Trophoblast cell (in vitro differentiated cells and primary cell): ENCODE measurements around the gene DTWD2.

Source experiments
- DNase-seq, 2 donors: peaks; one replicate each; pipeline ENCODE4 v3.0.0-alpha.2; 2016
- H2AFZ ChIP-seq: 2 replicates; pipeline ENCODE4 v1.6.1; 2013; ENCODE audit warnings: low read length, moderate library complexity, mild to moderate bottlenecking; ENCODE audit not compliant: insufficient read depth, poor library complexity
- H2AK5ac ChIP-seq: 2 replicates; pipeline ENCODE4 v1.6.1; 2013; ENCODE audit warnings: mild to moderate bottlenecking, low read length
- H2BK120ac ChIP-seq: 2 replicates; pipeline ENCODE4 v1.6.1; 2013; ENCODE audit warnings: low read length, mild to moderate bottlenecking, moderate library complexity; ENCODE audit not compliant: insufficient read depth, poor library complexity
- H2BK12ac ChIP-seq: 2 replicates; pipeline ENCODE4 v1.6.1; 2013; ENCODE audit warnings: mild to moderate bottlenecking, low read length, moderate library complexity
- H2BK5ac ChIP-seq: 2 replicates; pipeline ENCODE4 v1.6.1; 2013; ENCODE audit warnings: low read length, low read depth, moderate library complexity, mild to moderate bottlenecking; ENCODE audit not compliant: poor library complexity
- H3K14ac ChIP-seq: 2 replicates; pipeline ENCODE4 v1.6.1; 2013; ENCODE audit warnings: mild to moderate bottlenecking, low read length
- H3K18ac ChIP-seq: 2 replicates; pipeline ENCODE4 v1.6.1; 2013; ENCODE audit warnings: mild to moderate bottlenecking, low read length
- H3K23ac ChIP-seq: 2 replicates; pipeline ENCODE4 v1.6.1; 2013; ENCODE audit warnings: low read length
- H3K27ac ChIP-seq: 2 replicates; pipeline ENCODE4 v1.5.1; 2013; ENCODE audit warnings: low read depth, mild to moderate bottlenecking, inconsistent platforms, low read length, moderate library complexity
- H3K27me3 ChIP-seq: 2 replicates; pipeline ENCODE4 v1.6.1; 2013; ENCODE audit warnings: inconsistent platforms, mild to moderate bottlenecking, low read length, moderate library complexity; ENCODE audit not compliant: insufficient read depth
- H3K36me3 ChIP-seq, 2 experiments: 1 replicate in 1 of 2; 2 replicates in 1 of 2; pipeline ENCODE4 v1.6.1; 2013; ENCODE audit warnings: low read length in 2 of 2, mild to moderate bottlenecking in 2 of 2, moderate library complexity in 1 of 2; ENCODE audit not compliant: insufficient read depth in 2 of 2, control insufficient read depth in 1 of 2
- H3K4ac ChIP-seq: 2 replicates; pipeline ENCODE4 v1.6.1; 2013; ENCODE audit warnings: low read depth, mild to moderate bottlenecking, low read length, moderate library complexity
- H3K4me1 ChIP-seq, 2 experiments: 1 replicate in 1 of 2; 2 replicates in 1 of 2; pipeline ENCODE4 v1.6.1; 2013; ENCODE audit warnings: low read length in 2 of 2, mild to moderate bottlenecking in 2 of 2, moderate library complexity in 1 of 2; ENCODE audit not compliant: insufficient read depth in 2 of 2, control insufficient read depth in 1 of 2
- H3K4me2 ChIP-seq: 2 replicates; pipeline ENCODE4 v1.6.1; 2013; ENCODE audit warnings: inconsistent platforms, mild to moderate bottlenecking, low read length, moderate library complexity
- H3K4me3 ChIP-seq: 2 replicates; pipeline ENCODE4 v1.5.1; 2013; ENCODE audit warnings: mild to moderate bottlenecking, low read depth, low read length, inconsistent platforms
- H3K79me1 ChIP-seq: one replicate; pipeline ENCODE4 v1.6.1; 2013; ENCODE audit warnings: low read length
- H3K79me2 ChIP-seq: 2 replicates; pipeline ENCODE4 v1.6.1; 2013; ENCODE audit warnings: low read length, mild to moderate bottlenecking; ENCODE audit not compliant: control insufficient read depth, insufficient read depth, poor library complexity
- H3K9ac ChIP-seq: 2 replicates; pipeline ENCODE4 v1.6.1; 2013; ENCODE audit warnings: mild to moderate bottlenecking, low read length
- H3K9me3 ChIP-seq: 2 replicates; pipeline ENCODE4 v1.6.1; 2013; ENCODE audit warnings: low read depth, mild to moderate bottlenecking, control low read depth, inconsistent platforms, low read length; ENCODE audit not compliant: insufficient read depth
- H4K12ac ChIP-seq: 2 replicates; pipeline ENCODE4 v1.6.1; 2013; ENCODE audit warnings: low read depth, mild to moderate bottlenecking, low read length, moderate library complexity
- H4K8ac ChIP-seq: 2 replicates; pipeline ENCODE4 v1.6.1; 2013; ENCODE audit warnings: low read depth, mild to moderate bottlenecking, low read length, moderate library complexity
- H4K91ac ChIP-seq: one replicate; pipeline ENCODE4 v1.6.1; 2013; ENCODE audit warnings: low read depth, mild to moderate bottlenecking, low read length, moderate library complexity
- WGBS: extraction: QIAGEN DNeasy Blood & Tissue Kit; methylation state at CpG from one replicate; pipeline ENCODE4 v1.1.7; 2013; ENCODE audit warnings: missing lambda C conversion rate; ENCODE audit not compliant: insufficient read length, insufficient coverage; ENCODE audit errors: extremely low coverage; 5-methylcytosine and 5-hydroxymethylcytosine counted together

DTWD2 gene

DNA sequence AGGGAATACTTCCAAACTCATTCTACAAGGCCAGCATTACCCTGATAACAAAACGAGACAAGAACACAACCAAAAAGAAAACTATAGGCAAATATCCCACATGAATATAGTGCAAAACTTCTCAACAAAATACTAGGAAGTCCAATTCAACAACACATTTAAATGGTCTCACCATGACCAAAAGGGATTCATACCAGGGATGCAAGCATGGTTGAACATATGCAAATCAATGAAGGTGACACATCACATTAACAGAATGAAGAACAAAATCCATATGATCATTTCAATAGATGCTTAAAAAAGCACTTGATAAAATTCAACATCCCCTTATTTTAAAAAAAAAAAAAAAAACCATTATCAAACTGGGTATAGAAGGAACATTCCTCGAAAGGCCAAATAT is 186.0 kb downstream of the DTWD2 start:
- H2AFZ ChIP-seq, result no peak overlapping the region
- H3K4me3 ChIP-seq, result no peak overlapping the region
- H3K14ac ChIP-seq, result no peak overlapping the region
- no peak for DNase-seq
- H2AK5ac ChIP-seq, result no peak overlapping the region
- H4K12ac ChIP-seq, result no peak overlapping the region
- no peak overlapping the region for H3K4me2 ChIP-seq
- no peak overlapping the region for H3K9ac ChIP-seq
- no peaks in the 10 kb centered on the region for H3K9me3 ChIP-seq
- H3K27ac ChIP-seq, result no peak overlapping the region
- H2BK120ac ChIP-seq, result no peak overlapping the region
- no peak overlapping the region for H2BK12ac ChIP-seq
- H3K4ac ChIP-seq, result no peak overlapping the region
- no peaks in the 10 kb centered on the region for H3K4me1 ChIP-seq
- WGBS, result no CpG with 5 or more reads among the region's 2 CpGs
- H4K8ac ChIP-seq, result no peak overlapping the region
- no peaks in the 10 kb centered on the region for H3K36me3 ChIP-seq
- H3K18ac ChIP-seq, result no peak overlapping the region
- H3K23ac ChIP-seq, result no peak overlapping the region
- H3K79me1 ChIP-seq, result peaks cover 2% of the 10 kb centered on the region
- H3K79me2 ChIP-seq, result no peaks in the 10 kb centered on the region
- H4K91ac ChIP-seq, result no peak overlapping the region
- H3K27me3 ChIP-seq, result no peaks in the 10 kb centered on the region
- no peak overlapping the region for H2BK5ac ChIP-seq

- Histone ChIP-seq H3K14ac (no peak overlapping the region), H3K9me3 (no peaks in the 10 kb centered on the region), H2AFZ (no peak overlapping the region), H3K79me1 (peaks cover 2% of the 10 kb centered on the region), H4K12ac (no peak overlapping the region), H3K9ac (no peak overlapping the region), H3K36me3 (no peaks in the 10 kb centered on the region), H4K91ac (no peak overlapping the region), H2AK5ac (no peak overlapping the region), H2BK5ac (no peak overlapping the region), H3K18ac (no peak overlapping the region), H4K8ac (no peak overlapping the region), H3K27ac (no peak overlapping the region), H3K27me3 (no peaks in the 10 kb centered on the region), H3K23ac (no peak overlapping the region), H2BK12ac (no peak overlapping the region), H3K4me1 (peaks cover 0 to 2% of the 10 kb centered on the region in 2 experiments), H3K79me2 (no peaks in the 10 kb centered on the region), H3K4me3 (no peak overlapping the region), H2BK120ac (no peak overlapping the region), H3K4ac (no peak overlapping the region), H3K4me2 (no peak overlapping the region)
- no peak for DNase-seq
- WGBS, result no CpG with 5 or more reads among the region's 3 CpGs
These were observed 192.3 kb downstream of the DTWD2 start for GRCh38 chr5:118796081-118796480.

DNA sequence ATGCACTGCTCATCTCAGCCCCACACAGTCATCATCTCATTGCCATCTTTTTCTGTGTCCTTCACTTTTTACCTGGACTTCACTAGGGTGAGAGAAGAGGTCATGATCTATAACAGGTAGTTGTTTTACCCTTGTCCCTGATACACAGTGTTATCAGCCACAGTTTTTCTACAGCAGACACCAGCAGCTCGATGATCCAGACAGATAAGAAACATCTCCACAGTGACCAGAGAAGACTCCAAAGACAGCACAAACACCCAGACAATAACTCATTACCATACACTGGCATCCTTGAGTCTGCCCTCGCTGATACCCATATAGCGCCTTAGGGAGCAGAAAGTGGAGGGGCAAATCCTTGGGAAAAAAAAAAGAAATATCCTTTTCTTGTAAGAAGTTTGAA is 194.1 kb downstream of the DTWD2 start:
- no peak overlapping the region for H2BK5ac ChIP-seq

DNA sequence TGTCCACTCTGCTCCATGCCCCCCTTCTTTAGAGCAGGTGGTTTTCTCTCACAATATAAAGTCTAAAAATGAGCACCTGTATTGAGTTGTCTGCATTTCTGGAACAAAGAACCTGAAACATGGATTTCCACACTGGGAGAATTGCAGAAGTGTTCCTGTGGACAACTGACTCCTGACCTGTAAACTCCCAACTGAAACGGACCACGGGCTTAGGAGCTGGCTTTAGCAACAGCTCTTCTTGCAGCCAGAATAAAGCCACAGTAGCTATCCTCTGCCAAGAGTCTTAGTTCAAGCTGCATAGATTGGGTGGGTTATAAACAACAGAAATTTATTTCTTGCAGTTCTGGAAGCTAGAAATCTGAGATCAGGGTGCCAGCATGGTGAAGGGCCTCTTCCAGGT is 194.7 kb downstream of the DTWD2 start:
- Histone ChIP-seq H2BK120ac (no peak overlapping the region), H4K12ac (no peak overlapping the region), H3K4ac (no peak overlapping the region), H3K79me1 (no peaks in the 10 kb centered on the region), H2AK5ac (no peak overlapping the region), H3K79me2 (no peaks in the 10 kb centered on the region), H3K4me2 (no peak overlapping the region), H3K18ac (no peak overlapping the region), H3K27me3 (no peaks in the 10 kb centered on the region), H3K9ac (no peak overlapping the region), H3K4me3 (no peak overlapping the region), H3K14ac (no peak overlapping the region), H3K9me3 (no peaks in the 10 kb centered on the region), H3K27ac (no peak overlapping the region), H2BK12ac (no peak overlapping the region), H2AFZ (no peak overlapping the region), H2BK5ac (no peak overlapping the region), H4K8ac (no peak overlapping the region), H4K91ac (no peak overlapping the region), H3K23ac (no peak overlapping the region), H3K4me1 (peaks cover 0 to 2% of the 10 kb centered on the region in 2 experiments), H3K36me3 (no peaks in the 10 kb centered on the region)
- peak in 1 of 2 donors; percentile 53 for DNase-seq
- no CpG with 5 or more reads among the region's 2 CpGs for WGBS

More for the DNA sequence above, 194.1 kb downstream of the DTWD2 start:
- H4K12ac ChIP-seq, result no peak overlapping the region
- H3K27ac ChIP-seq, result no peak overlapping the region
- no peaks in the 10 kb centered on the region for H3K79me1 ChIP-seq
- H3K36me3 ChIP-seq, result no peaks in the 10 kb centered on the region
- no peak overlapping the region for H2AFZ ChIP-seq
- H3K18ac ChIP-seq, result no peak overlapping the region
- no peak overlapping the region for H2BK120ac ChIP-seq
- H3K4me2 ChIP-seq, result no peak overlapping the region
- no peak overlapping the region for H2AK5ac ChIP-seq
- H2BK12ac ChIP-seq, result no peak overlapping the region
- H3K4me3 ChIP-seq, result no peak overlapping the region
- H3K9me3 ChIP-seq, result no peaks in the 10 kb centered on the region
- H3K27me3 ChIP-seq, result no peaks in the 10 kb centered on the region
- H4K8ac ChIP-seq, result no peak overlapping the region
- no peak overlapping the region for H3K4ac ChIP-seq
- no peaks in the 10 kb centered on the region for H3K79me2 ChIP-seq
- H3K23ac ChIP-seq, result no peak overlapping the region
- no peak overlapping the region for H4K91ac ChIP-seq
- peak; percentile 8 to 60 for DNase-seq
- WGBS, result no CpG with 5 or more reads among the region's 3 CpGs
- no peak overlapping the region for H3K9ac ChIP-seq
- H3K4me1 ChIP-seq, result peaks cover 0 to 2% of the 10 kb centered on the region in 2 experiments
- no peak overlapping the region for H3K14ac ChIP-seq
